Activated naive CD8-positive, alpha-beta T cell treated with anti-CD3 and anti-CD28 coated beads, Interleukin-2, amount 10 ng/mL, durations not matched to agents 7 days and 5 days (primary cell): ENCODE data around the gene AXL. TPM values are rescaled to one million over a fixed set of nuclear protein-coding genes. Genes with fewer than 3 reads are reported as not detected.
A peak's percentile ranks its signal among the peaks of the same experiment; 100 is the strongest.

Experiments used
- ATAC-seq: fragments of 150-1000 bp; cut with Tn5 transposase; one replicate; pipeline ENCODE4 v1.10.0; 2021; ENCODE audit warnings: low read depth, moderate library complexity
- POLR2A ChIA-PET: fragments of 350-600 bp; sonication (Branson Sonifier 250); formaldehyde crosslinking; loops from one replicate; lab custom pipeline; 2021; ENCODE audit warnings: antibody characterized with exemption; lab: Charles Lee
- DNase-seq: peaks from one replicate; pipeline ENCODE4 v3.0.0; 2021
- H3K27ac Mint-ChIP-seq: one replicate; pipeline ENCODE4 v1.8.0; 2022; ENCODE audit warnings: mild to moderate bottlenecking, mixed read lengths
- H3K27me3 Mint-ChIP-seq: one replicate; pipeline ENCODE4 v1.8.0; 2022; ENCODE audit warnings: mild to moderate bottlenecking, moderate library complexity, mixed read lengths
- H3K36me3 Mint-ChIP-seq: one replicate; pipeline ENCODE4 v1.8.0; 2021; ENCODE audit warnings: mild to moderate bottlenecking, mixed read lengths
- H3K4me1 Mint-ChIP-seq: one replicate; pipeline ENCODE4 v1.8.0; 2021; ENCODE audit warnings: mixed read lengths
- H3K4me3 Mint-ChIP-seq: one replicate; pipeline ENCODE4 v1.8.0; 2022; ENCODE audit warnings: mild to moderate bottlenecking, moderate library complexity, mixed read lengths
- H3K9me3 Mint-ChIP-seq: one replicate; pipeline ENCODE4 v1.8.0; 2021; ENCODE audit warnings: mixed read lengths
- total RNA-seq, 2 experiments: library from RNA; stranded (reverse); gene quantifications; one replicate each; pipeline ENCODE4 v1.2.3, GENCODE V29; 2021

AXL gene
- total RNA-seq, 2 experiments from 2014 or later, result 0.11 to 0.17 TPM

- peaks cover 3% of the 10 kb centered on the region for H3K27me3 Mint-ChIP-seq
- H3K4me3 Mint-ChIP-seq, result peak overlapping the region; percentile 92
- H3K9me3 Mint-ChIP-seq, result no peaks in the 10 kb centered on the region
- H3K4me1 Mint-ChIP-seq, result peaks cover 23% of the 10 kb centered on the region
- no peak for DNase-seq
- POLR2A ChIA-PET, result interaction anchor here (1.2 to 7.4 kb wide), 6 partner anchors 35 to 483 kb away, joined by 5 to 195 read pairs (median 16); partner anchors contain the start of genes CCDC97 and TGFB1
- no peak for ATAC-seq
- peaks cover 15% of the 10 kb centered on the region for H3K36me3 Mint-ChIP-seq
- peak overlapping the region; percentile 100 for H3K27ac Mint-ChIP-seq
These were observed 42.6 kb downstream of the AXL start for GRCh38 chr19:41261474-41262190.

- peak; percentile 62 for ATAC-seq
- POLR2A ChIA-PET, result interaction anchor here (0.6 to 7.4 kb wide), 32 partner anchors 8 to 1931 kb away, joined by 3 to 195 read pairs (median 5); partner anchors contain the start of genes B9D2, CCDC97, CYP2S1 and DMAC2
- H3K4me1 Mint-ChIP-seq, result peaks cover 35% of the 10 kb centered on the region
These were observed 44.2 kb downstream of the AXL start for GRCh38 chr19:41263042-41263849.

GRCh38 chr19:41263850-41264580 lies 45.0 kb downstream of the AXL start, which contains the start of gene HNRNPUL1:
TSS of gene HNRNPUL1 (plus strand) at chr19:41264372. CDS start at chr19:41264504, 132 bp downstream.
- H3K27ac Mint-ChIP-seq, result peak within 1 kb of the TSS; percentile 100
- peaks cover 3% of the 10 kb centered on the region for H3K27me3 Mint-ChIP-seq
- peaks cover 35% of the 10 kb centered on the region for H3K4me1 Mint-ChIP-seq
- ATAC-seq (peak; percentile 67), DNase-seq (peak; percentile 99)
- H3K36me3 Mint-ChIP-seq, result peaks cover 20% of the 10 kb centered on the region
- H3K4me3 Mint-ChIP-seq, result peak within 1 kb of the TSS; percentile 92
- POLR2A ChIA-PET, result interaction anchor here (0.6 to 7.4 kb wide), 23 partner anchors 21 to 1932 kb away, joined by 3 to 195 read pairs (median 6); partner anchors contain the start of genes B9D2, CCDC97, CYP2S1 and DMAC2
- no peaks in the 10 kb centered on the region for H3K9me3 Mint-ChIP-seq

More at GRCh38 chr19:41263042-41263849, 44.2 kb downstream of the AXL start:
- peak overlapping the region; percentile 92 for H3K4me3 Mint-ChIP-seq
- H3K36me3 Mint-ChIP-seq, result peaks cover 20% of the 10 kb centered on the region
- peak overlapping the region; percentile 100 for H3K27ac Mint-ChIP-seq
- peaks cover 3% of the 10 kb centered on the region for H3K27me3 Mint-ChIP-seq
- H3K9me3 Mint-ChIP-seq, result no peaks in the 10 kb centered on the region
- DNase-seq, result peak; percentile 80

- no peak for DNase-seq
- H3K27me3 Mint-ChIP-seq, result peaks cover 3% of the 10 kb centered on the region
- POLR2A ChIA-PET, result interaction anchor here (0.7 to 7.4 kb wide), 15 partner anchors 20 to 514 kb away, joined by 3 to 195 read pairs (median 6); partner anchors contain the start of genes ACTMAP, B9D2, CCDC97 and CYP2S1
- peaks cover 20% of the 10 kb centered on the region for H3K36me3 Mint-ChIP-seq
- H3K4me1 Mint-ChIP-seq, result peaks cover 35% of the 10 kb centered on the region
- no peak for ATAC-seq
- H3K4me3 Mint-ChIP-seq, result peak overlapping the region; percentile 92
- H3K27ac Mint-ChIP-seq, result peak overlapping the region; percentile 100
- no peaks in the 10 kb centered on the region for H3K9me3 Mint-ChIP-seq
These were observed 45.8 kb downstream of the AXL start for GRCh38 chr19:41264581-41265394.

- Mint-ChIP-seq H3K27me3 (peaks cover 3% of the 10 kb centered on the region), H3K4me3 (peak overlapping the region; percentile 92), H3K9me3 (no peaks in the 10 kb centered on the region), H3K36me3 (peaks cover 20% of the 10 kb centered on the region), H3K27ac (peak overlapping the region; percentile 100), H3K4me1 (peaks cover 35% of the 10 kb centered on the region)
- POLR2A ChIA-PET, result interaction anchor here (1.2 to 7.4 kb wide), 3 partner anchors 39 to 515 kb away, joined by 4 to 195 read pairs (median 6); partner anchors contain the start of genes ACTMAP and CCDC97
- ATAC-seq (no peak), DNase-seq (peak; percentile 41)
These were observed 46.6 kb downstream of the AXL start for GRCh38 chr19:41265395-41266153.

- H3K9me3 Mint-ChIP-seq, result no peaks in the 10 kb centered on the region
- no peak overlapping the region for H3K4me3 Mint-ChIP-seq
- peaks cover 27% of the 10 kb centered on the region for H3K4me1 Mint-ChIP-seq
- H3K36me3 Mint-ChIP-seq, result peaks cover 31% of the 10 kb centered on the region
- ATAC-seq, result no peak
- no peak overlapping the region for H3K27ac Mint-ChIP-seq
- no peaks in the 10 kb centered on the region for H3K27me3 Mint-ChIP-seq
- no peak for DNase-seq
- POLR2A ChIA-PET, result no interaction called here
These were observed 50.0 kb downstream of the AXL start for GRCh38 chr19:41269055-41269454.

- Mint-ChIP-seq H3K9me3 (no peaks in the 10 kb centered on the region), H3K4me1 (peaks cover 27% of the 10 kb centered on the region), H3K27me3 (no peaks in the 10 kb centered on the region), H3K27ac (no peak overlapping the region), H3K36me3 (peaks cover 34% of the 10 kb centered on the region), H3K4me3 (no peak overlapping the region)
- POLR2A ChIA-PET, result interaction anchor here (0.7 kb wide), 1 partner anchor 33 kb away, joined by 3 read pairs; no protein-coding TSS in a partner anchor
- ATAC-seq (no peak), DNase-seq (no peak)
These were observed 50.5 kb downstream of the AXL start for GRCh38 chr19:41269571-41269970.

GRCh38 chr19:41273076-41273475 lies 54.1 kb downstream of the AXL start:
- Mint-ChIP-seq H3K9me3 (no peaks in the 10 kb centered on the region), H3K4me3 (no peak overlapping the region), H3K36me3 (peaks cover 26% of the 10 kb centered on the region), H3K27ac (no peak overlapping the region), H3K4me1 (peaks cover 6% of the 10 kb centered on the region), H3K27me3 (no peaks in the 10 kb centered on the region)
- DNase-seq (no peak), ATAC-seq (no peak)
- POLR2A ChIA-PET, result interaction anchor here (0.8 kb wide), 1 partner anchor 15 kb away, joined by 3 read pairs; no protein-coding TSS in a partner anchor

- H3K27ac Mint-ChIP-seq, result no peak overlapping the region
- POLR2A ChIA-PET, result no interaction called here
- ATAC-seq (no peak), DNase-seq (no peak)
- H3K27me3 Mint-ChIP-seq, result no peaks in the 10 kb centered on the region
- peaks cover 35% of the 10 kb centered on the region for H3K36me3 Mint-ChIP-seq
- peaks cover 6% of the 10 kb centered on the region for H3K4me1 Mint-ChIP-seq
- H3K9me3 Mint-ChIP-seq, result no peaks in the 10 kb centered on the region
- no peak overlapping the region for H3K4me3 Mint-ChIP-seq
These were observed 55.8 kb downstream of the AXL start for GRCh38 chr19:41274802-41275201.

- DNase-seq (no peak), ATAC-seq (no peak)
- H3K36me3 Mint-ChIP-seq, result peaks cover 42% of the 10 kb centered on the region
- no peak overlapping the region for H3K4me3 Mint-ChIP-seq
- POLR2A ChIA-PET, result no interaction called here
- no peaks in the 10 kb centered on the region for H3K27me3 Mint-ChIP-seq
- no peak overlapping the region for H3K27ac Mint-ChIP-seq
- H3K4me1 Mint-ChIP-seq, result peaks cover 6% of the 10 kb centered on the region
- H3K9me3 Mint-ChIP-seq, result no peaks in the 10 kb centered on the region
These were observed 57.2 kb downstream of the AXL start for GRCh38 chr19:41276231-41276630.

- DNase-seq (no peak), ATAC-seq (no peak)
- peaks cover 41% of the 10 kb centered on the region for H3K36me3 Mint-ChIP-seq
- POLR2A ChIA-PET, result no interaction called here
- H3K27ac Mint-ChIP-seq, result no peak overlapping the region
- no peaks in the 10 kb centered on the region for H3K9me3 Mint-ChIP-seq
- H3K27me3 Mint-ChIP-seq, result no peaks in the 10 kb centered on the region
- peaks cover 4% of the 10 kb centered on the region for H3K4me1 Mint-ChIP-seq
- H3K4me3 Mint-ChIP-seq, result no peak overlapping the region
These were observed 59.5 kb downstream of the AXL start for GRCh38 chr19:41278478-41278877.
